Effector memory CD4-positive, alpha-beta T cell (primary cell): ENCODE measurements around the gene SUOX.
"Not testable (repeated sequence)": the region's sequence is repeated elsewhere in the genome, so short reads cannot be mapped to it uniquely, and the experiment has no call there.

Source experiments
- DNase-seq, 3 donors: peaks; one replicate each; pipeline ENCODE4 v3.0.0-alpha.2; 2020
- H3K27ac ChIP-seq: 2 replicates; pipeline ENCODE4 v1.7.0; 2013; ENCODE audit warnings: mild to moderate bottlenecking, low read length, moderate library complexity; ENCODE audit not compliant: insufficient read depth, poor library complexity, severe bottlenecking
- H3K27me3 ChIP-seq: replicated peaks from 2 replicates; pipeline ENCODE4 v1.7.0; 2013; ENCODE audit warnings: mild to moderate bottlenecking, low read length; ENCODE audit not compliant: insufficient read depth, control insufficient read depth, poor library complexity, severe bottlenecking
- H3K36me3 ChIP-seq: 2 replicates; pipeline ENCODE4 v1.7.0; 2013; ENCODE audit warnings: mild to moderate bottlenecking, low read length, moderate library complexity; ENCODE audit not compliant: control insufficient read depth, insufficient read depth
- H3K4me1 ChIP-seq: 2 replicates; pipeline ENCODE4 v1.7.0; 2013; ENCODE audit warnings: low read length, mild to moderate bottlenecking; ENCODE audit not compliant: control insufficient read depth, insufficient read depth, poor library complexity, severe bottlenecking
- H3K4me3 ChIP-seq: 2 replicates; pipeline ENCODE4 v1.7.0; 2013; ENCODE audit warnings: low read length, low read depth, mild to moderate bottlenecking; ENCODE audit not compliant: insufficient read depth, poor library complexity, severe bottlenecking
- H3K9me3 ChIP-seq: 2 replicates; pipeline ENCODE4 v1.7.0; 2013; ENCODE audit warnings: mild to moderate bottlenecking, low read length, moderate library complexity; ENCODE audit not compliant: control insufficient read depth

Gene SUOX

DNA sequence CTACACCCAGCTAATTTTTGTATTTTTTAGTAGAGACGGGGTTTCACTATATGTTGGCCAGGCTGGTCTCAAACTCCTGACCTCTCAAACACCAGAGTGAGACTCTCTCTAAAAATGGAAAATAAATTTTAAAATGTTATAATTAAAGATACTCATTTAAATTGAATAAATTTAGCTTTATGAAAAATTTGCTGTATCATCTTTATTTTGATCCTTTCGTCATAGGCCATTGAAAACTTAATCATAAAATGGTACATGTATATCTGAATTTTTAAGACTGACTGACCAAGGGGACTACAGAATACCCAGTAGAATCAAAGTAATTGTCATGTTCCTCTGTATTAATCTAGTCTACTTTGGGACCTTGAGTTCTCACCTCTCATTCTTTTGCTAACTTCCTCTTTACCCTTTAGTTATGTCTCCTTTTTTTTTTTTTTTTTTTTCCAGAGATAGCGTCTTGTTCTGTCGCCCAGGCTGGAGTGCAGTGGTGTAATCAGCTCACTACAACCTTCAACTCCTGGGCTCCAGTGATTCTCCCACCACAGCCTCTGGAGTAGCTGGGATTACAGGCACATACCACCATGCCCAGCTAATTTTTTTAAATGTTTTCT, 13.7 kb upstream of the SUOX start:
- DNase-seq: no peak
- H3K4me1 ChIP-seq: no peaks in the 10 kb centered on the region
- H3K27me3 ChIP-seq: no peaks in the 10 kb centered on the region
- no peaks in the 10 kb centered on the region for H3K9me3 ChIP-seq
- H3K4me3 ChIP-seq: no peak overlapping the region
- H3K36me3 ChIP-seq: peaks cover 22% of the 10 kb centered on the region
- no peak overlapping the region for H3K27ac ChIP-seq

DNA sequence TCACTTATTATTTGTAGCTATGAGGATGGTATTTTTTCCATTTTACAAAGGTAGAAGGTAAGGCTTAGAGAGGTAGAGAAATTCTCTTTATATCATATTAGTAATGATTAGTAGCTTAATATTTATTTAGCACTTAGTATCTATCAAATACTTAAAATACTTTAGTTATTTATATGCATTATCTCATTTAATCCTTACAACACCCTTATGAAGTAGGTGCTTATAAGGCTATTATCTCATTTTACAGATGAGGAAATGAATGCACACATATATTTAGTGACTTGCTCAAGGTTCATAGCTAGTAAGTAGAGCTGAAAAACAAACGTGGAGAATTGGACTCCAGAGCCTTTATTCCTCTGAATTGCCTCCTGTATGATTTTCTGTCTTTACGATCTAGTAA, 12.2 kb upstream of the SUOX start:
- H3K27ac ChIP-seq: no peak overlapping the region
- H3K36me3 ChIP-seq: peaks cover 27% of the 10 kb centered on the region
- no peaks in the 10 kb centered on the region for H3K27me3 ChIP-seq

DNA sequence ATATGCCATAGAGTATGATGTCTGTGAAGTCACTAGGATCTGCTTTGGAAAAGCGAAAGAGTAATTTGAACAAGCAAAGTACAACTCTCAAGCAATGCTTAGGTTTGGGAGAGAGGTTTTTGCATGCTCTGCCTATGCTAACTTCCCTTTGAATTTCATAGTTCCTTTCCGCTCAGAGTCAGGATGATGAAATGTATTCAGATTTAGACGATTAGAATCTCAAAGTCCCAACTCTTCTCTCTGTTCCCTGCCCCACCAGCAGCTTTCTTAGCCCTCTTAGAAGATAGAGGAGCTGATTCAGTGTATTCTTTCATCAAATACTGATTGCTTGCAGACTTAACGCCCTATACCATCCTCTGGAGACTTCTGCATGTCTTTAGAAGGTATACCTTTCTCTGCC, 11.7 kb upstream of the SUOX start:
- H3K4me1 ChIP-seq: no peaks in the 10 kb centered on the region
- no peaks in the 10 kb centered on the region for H3K9me3 ChIP-seq
- no peak for DNase-seq
- H3K27ac ChIP-seq: no peak overlapping the region
- no peak overlapping the region for H3K4me3 ChIP-seq
- H3K36me3 ChIP-seq: peaks cover 28% of the 10 kb centered on the region
- H3K27me3 ChIP-seq: no peaks in the 10 kb centered on the region

More for the DNA sequence above, 12.2 kb upstream of the SUOX start:
- no peak for DNase-seq
- Histone ChIP-seq H3K4me3 (no peak overlapping the region), H3K4me1 (no peaks in the 10 kb centered on the region), H3K9me3 (no peaks in the 10 kb centered on the region)

DNA sequence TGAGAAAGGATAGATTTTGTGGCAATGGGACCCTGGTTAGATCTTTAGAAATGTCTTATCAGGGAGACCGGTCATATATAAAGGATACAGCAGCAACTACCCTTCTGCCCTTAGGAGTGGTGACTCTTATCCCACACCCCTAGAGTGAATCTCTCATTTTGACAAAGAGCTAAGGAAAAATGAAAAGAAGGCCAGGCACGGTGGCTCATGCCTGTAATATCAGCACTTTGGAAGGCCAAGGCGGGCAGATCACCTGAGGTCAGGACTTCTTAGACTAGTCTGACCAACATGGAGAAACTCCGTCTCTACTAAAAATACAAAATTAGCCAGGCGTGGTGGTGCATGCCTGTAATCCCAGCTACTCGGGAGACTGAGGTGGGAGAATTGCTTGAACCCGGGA, 11.1 kb upstream of the SUOX start:
- not testable (repeated sequence) for H3K4me3 ChIP-seq, H3K9me3 ChIP-seq, H3K4me1 ChIP-seq, H3K27ac ChIP-seq, H3K27me3 ChIP-seq, DNase-seq
- peaks cover 30% of the 10 kb centered on the region for H3K36me3 ChIP-seq

DNA sequence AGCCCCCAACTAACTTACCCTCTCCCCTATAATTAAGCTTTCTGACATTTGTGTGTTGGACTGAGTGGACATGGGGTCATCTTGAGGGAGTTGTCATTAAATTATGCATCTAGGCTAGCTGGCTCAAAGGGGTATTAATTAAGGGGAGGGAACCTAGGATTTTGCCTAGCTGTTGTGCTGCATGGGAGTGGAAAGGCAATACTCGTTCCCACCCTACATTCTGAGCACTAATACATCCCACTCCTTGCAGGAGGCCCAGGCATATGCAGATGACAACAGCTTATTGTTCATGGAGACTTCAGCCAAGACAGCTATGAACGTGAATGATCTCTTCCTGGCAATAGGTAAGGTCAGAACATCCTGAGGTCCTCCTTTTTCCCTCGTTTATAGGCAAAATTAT, 6.0 kb upstream of the SUOX start:
- no peak overlapping the region for H3K27ac ChIP-seq
- H3K4me1 ChIP-seq: no peaks in the 10 kb centered on the region
- H3K36me3 ChIP-seq: peaks cover 49% of the 10 kb centered on the region
- no peaks in the 10 kb centered on the region for H3K9me3 ChIP-seq
- H3K4me3 ChIP-seq: no peak overlapping the region
- no peaks in the 10 kb centered on the region for H3K27me3 ChIP-seq
- no peak for DNase-seq

DNA sequence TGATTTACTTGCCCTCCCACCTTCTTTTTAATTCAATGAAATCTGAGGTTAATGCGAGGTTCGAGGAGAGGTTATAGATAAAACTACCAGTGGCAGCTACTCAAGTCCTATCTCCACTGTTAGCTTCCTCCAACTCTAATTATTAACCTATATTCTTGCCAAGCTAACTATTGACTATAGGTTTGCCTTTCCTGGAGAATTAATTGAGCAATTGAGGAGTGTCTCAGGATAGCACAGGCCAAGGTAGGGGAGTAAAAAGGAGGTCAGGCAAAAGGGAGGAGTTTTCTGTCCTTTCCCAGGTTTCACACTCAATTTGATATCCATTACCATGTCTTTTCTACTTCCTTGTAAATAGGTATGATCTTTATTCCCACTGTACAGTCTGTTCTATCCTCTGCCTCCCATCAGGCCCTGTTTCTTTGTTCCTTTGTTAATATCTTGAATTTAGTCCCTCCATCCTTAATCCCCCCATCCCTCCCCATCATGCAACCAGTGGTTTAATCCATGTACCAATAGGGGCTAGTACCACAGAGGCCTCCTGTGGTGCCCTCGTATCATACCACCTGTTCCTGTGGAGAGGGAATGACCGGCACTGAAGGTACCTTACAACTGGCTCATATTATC, 3.7 kb upstream of the SUOX start:
- Histone ChIP-seq H3K4me3 (no peak overlapping the region), H3K4me1 (peaks cover 6% of the 10 kb centered on the region), H3K9me3 (no peaks in the 10 kb centered on the region), H3K27me3 (no peaks in the 10 kb centered on the region), H3K27ac (no peak overlapping the region), H3K36me3 (peaks cover 45% of the 10 kb centered on the region)
- DNase-seq: no peak

DNA sequence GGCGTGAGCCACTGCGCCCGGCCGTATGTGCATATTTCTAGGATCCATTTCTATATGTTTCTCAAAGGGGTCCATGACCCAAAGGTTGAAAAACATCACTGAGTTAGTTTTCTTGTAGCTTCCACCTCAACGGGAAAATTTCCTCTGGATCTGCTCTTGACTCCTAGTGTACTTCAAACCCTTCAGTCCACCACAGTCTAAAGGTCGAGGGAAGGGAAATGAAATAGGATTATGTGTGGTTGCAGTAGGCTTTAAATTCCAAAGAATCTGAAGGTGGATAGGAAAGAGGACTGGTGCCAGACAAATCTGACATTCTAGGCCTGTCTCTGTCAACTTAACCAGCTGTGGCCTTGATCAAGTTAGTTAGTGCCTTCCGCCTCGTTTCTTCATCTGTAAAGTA, 1.7 kb upstream of the SUOX start:
- no peaks in the 10 kb centered on the region for H3K9me3 ChIP-seq
- no peaks in the 10 kb centered on the region for H3K27me3 ChIP-seq
- H3K4me3 ChIP-seq: no peak overlapping the region
- peaks cover 6% of the 10 kb centered on the region for H3K4me1 ChIP-seq
- H3K36me3 ChIP-seq: peaks cover 36% of the 10 kb centered on the region
- H3K27ac ChIP-seq: no peak overlapping the region
- DNase-seq: no peak

DNA sequence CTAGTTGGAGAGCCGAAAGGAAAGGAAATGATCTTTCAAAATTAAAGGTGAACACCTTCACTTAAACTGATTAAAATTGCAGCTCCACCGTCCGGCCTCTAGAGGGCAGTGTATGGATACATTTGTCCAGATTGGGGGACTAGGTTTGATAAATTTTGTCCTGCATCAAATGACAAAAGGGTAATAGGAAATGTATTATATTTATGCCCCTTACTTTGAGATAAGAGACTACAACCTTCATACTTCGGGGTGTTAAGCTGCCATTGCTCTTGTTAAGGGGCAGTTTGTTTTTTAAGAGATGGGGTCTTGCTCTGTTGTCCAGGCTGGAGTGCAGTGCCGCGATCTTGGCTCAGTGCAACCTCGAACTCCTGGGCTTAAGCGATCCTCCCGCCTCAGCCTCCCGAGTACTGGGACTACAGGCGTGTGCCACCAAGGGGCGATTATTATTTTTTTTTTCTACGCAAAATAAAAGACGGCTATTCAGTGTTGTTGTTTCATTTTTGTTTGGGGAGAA, 818 bp upstream of the SUOX start:
- Histone ChIP-seq H3K9me3 (no peaks in the 10 kb centered on the region), H3K36me3 (peaks cover 27% of the 10 kb centered on the region), H3K27ac (no peak overlapping the region), H3K4me1 (peaks cover 6% of the 10 kb centered on the region), H3K4me3 (no peak overlapping the region), H3K27me3 (no peaks in the 10 kb centered on the region)
- peak; percentile 32 to 54 (median 35) for DNase-seq

DNA sequence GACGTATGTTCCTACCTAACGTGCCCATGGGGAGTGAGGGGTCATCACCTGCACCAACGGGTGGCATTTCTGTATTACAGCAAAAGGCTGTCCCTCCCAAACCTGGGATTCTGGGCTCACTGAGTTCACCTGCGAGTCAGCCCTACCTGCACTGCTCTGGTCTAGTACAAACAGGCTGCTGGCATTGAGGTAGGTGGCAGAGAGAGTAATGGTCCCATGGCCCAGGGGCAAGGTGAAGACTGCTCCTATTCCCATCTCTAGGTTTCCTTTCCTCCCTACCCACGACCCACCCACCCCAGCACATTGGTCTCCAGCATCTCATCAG, 421 bp downstream of the SUOX start:
- no peak for DNase-seq
- Histone ChIP-seq H3K9me3 (no peaks in the 10 kb centered on the region), H3K27ac (no peak overlapping the region), H3K4me3 (no peak overlapping the region), H3K4me1 (peaks cover 6% of the 10 kb centered on the region), H3K27me3 (no peaks in the 10 kb centered on the region), H3K36me3 (peaks cover 17% of the 10 kb centered on the region)

DNA sequence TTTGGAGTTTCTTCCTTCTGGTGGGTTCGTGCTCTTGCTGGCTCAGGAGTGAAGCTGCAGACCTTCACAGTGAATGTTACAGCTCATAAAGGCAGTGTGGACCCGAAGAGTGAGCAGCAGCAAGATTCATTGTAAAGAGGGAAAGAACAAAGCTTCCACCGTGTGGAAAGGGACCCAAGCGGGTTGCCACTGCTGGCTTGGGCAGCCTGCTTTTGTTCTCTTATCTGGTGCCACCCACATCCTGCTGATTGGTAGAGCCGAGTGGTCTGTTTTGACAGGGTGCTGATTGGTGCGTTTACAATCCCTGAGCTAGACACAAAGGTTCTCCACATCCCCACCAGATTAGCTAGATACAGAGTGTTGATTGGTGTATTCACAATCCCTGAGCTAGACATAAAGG, 2.4 kb downstream of the SUOX start:
- not testable (repeated sequence) for H3K27ac ChIP-seq, H3K4me1 ChIP-seq, H3K36me3 ChIP-seq, H3K27me3 ChIP-seq, H3K4me3 ChIP-seq, H3K9me3 ChIP-seq, DNase-seq
